HUES6 (cell line): Measurements from ENCODE around the gene RAB26.
A peak's percentile ranks its signal among the peaks of the same experiment; 100 is the strongest.
"Not testable (repeated sequence)": the region's sequence is repeated elsewhere in the genome, so short reads cannot be mapped to it uniquely, and the experiment has no call there.

Experiments used
- H3K27ac ChIP-seq: 2 replicates; pipeline ENCODE4 v1.7.0; 2013; ENCODE audit warnings: low read depth, mild to moderate bottlenecking, low read length, inconsistent platforms
- H3K27me3 ChIP-seq: 2 replicates; pipeline ENCODE4 v1.6.1; 2013; ENCODE audit warnings: low read length; ENCODE audit not compliant: control insufficient read depth, insufficient read depth
- H3K36me3 ChIP-seq: 2 replicates; pipeline ENCODE4 v1.6.1; 2013; ENCODE audit warnings: low read length; ENCODE audit not compliant: control insufficient read depth, insufficient read depth
- H3K4me1 ChIP-seq: 2 replicates; pipeline ENCODE4 v1.6.1; 2013; ENCODE audit warnings: low read length; ENCODE audit not compliant: control insufficient read depth, insufficient read depth
- H3K4me3 ChIP-seq: 2 replicates; pipeline ENCODE4 v1.5.1; 2013; ENCODE audit warnings: low read depth, low read length
- H3K9ac ChIP-seq: one replicate; pipeline ENCODE4 v1.6.1; 2013; ENCODE audit warnings: mild to moderate bottlenecking, low read length
- H3K9me3 ChIP-seq: 2 replicates; pipeline ENCODE4 v1.6.1; 2013; ENCODE audit warnings: low read depth, low read length; ENCODE audit not compliant: control insufficient read depth, insufficient read depth

The RAB26 gene

DNA sequence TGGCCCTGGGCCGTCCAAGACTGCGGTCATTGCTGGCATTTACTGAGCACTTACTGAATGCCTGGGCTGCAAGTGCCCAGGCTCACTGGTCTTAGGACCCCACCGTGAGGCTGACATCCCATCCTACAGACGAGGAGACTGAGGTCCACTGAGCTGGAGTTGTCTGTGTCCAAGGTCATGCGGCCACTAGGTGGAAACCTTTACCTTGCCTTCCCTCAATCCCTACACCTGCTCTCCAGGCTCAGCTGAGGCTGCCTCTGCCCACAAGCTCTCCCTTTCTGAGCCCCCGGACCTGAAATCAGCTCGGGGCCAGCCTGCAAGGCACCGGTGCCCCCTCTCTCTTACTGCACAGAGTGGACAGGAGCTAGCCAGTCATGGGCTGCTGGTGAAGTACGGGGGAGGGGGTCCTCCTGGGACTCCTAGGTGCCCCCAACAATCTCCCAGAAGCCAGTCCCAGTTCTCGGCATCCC is 46.5 kb downstream of the RAB26 start:
- Histone ChIP-seq H3K9me3 (no peaks in the 10 kb centered on the region), H3K4me3 (peak overlapping the region; percentile 60), H3K27ac (no peak overlapping the region), H3K4me1 (no peaks in the 10 kb centered on the region), H3K27me3 (peaks cover 53% of the 10 kb centered on the region), H3K9ac (no peak overlapping the region), H3K36me3 (no peaks in the 10 kb centered on the region)

DNA sequence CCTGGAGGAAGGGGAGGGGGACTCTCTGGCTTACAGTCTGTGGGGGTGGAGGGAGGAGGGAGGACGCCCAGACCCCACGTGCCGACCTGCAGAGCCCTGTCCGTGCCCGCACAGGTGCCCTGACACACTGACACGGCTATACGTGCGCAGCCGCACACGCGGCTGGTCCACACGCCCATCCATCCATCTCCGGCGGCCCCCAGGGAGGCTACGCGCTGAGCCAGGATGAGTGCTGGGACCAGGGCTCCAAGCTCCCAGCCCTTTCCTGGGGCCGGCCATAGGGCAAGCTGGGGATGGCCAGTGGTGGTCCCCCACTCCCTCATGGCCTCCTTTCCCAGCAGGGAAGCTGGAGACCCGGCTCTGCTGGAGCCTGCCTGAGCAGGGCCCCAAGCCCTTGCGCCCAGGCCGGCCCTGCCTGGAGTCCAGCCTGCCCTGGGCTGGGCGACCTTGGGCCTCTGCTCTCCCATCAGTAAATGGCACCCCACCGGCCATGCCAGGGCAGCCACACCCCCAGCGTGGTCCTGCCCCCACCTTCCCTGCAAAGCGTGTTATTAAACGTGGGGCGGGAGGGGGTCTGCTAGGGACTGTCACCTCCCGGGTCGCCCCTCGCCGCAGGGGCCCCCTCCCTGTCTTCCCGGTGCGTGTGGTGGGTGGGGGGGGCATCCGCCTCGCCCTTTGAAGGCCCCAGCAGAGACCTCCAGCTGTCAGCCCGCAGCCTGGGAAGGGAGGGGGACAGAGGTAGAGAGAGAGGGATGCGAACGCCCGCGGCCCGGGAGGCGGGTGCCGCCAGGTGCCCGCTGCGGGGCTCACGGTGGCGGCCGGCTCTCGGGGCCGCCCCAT is 47.1 kb downstream of the RAB26 start:
- H3K4me1 ChIP-seq = no peaks in the 10 kb centered on the region
- no peaks in the 10 kb centered on the region for H3K9me3 ChIP-seq
- peaks cover 60% of the 10 kb centered on the region for H3K27me3 ChIP-seq
- peak overlapping the region; percentile 60 for H3K4me3 ChIP-seq
- H3K9ac ChIP-seq = no peak overlapping the region
- no peak overlapping the region for H3K27ac ChIP-seq
- no peaks in the 10 kb centered on the region for H3K36me3 ChIP-seq

DNA sequence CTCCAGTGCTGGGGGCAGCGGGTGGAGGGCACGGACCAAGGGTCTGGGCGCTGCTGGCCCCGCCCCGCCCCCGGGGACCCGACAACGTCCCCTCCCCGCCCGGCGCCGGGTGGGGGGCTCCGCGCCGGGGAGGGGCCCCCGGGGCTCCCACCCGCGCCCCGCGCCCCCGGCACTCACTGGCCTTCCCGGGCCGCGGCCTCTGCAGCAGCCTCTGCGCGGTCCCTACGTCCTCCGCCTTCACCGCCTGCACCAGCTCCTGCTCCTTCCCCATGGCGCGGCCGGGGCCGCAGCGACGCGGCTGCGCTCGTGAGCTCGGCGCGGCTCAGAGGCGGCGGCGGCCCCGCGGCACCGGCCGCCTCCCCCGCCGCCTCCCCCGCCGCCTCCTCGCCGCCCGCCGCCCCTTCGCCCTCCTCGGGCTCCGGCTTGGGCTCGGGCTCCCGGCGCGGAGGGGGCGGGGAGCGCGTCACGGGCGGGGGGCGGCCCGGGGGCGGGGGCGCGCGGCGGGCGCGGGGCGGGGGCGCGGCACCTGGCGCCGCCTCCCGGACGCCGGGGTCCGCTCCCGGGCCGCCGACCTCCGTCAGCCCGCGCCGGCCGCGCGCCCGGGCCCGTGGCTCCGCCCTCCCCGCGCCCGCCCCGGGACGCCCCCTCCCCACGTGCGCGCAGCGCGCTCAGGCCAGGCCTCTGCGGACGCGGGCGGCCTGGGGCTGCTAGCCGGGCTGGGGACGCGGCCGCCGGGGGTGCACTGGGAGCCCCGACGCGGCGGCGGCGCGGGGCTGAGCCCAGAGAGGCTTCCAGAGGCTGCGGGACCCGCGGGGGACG is 47.9 kb downstream of the RAB26 start, which contains the start of gene CASKIN1:
TSS of gene CASKIN1 (minus strand) at position 444 of the 819 bp plus-strand sequence. CDS start at position 271, 173 bp downstream.
- Histone ChIP-seq H3K27ac (no peak within 1 kb of the TSS), H3K36me3 (no peaks in the 10 kb centered on the region), H3K27me3 (peaks cover 62% of the 10 kb centered on the region), H3K9me3 (no peaks in the 10 kb centered on the region), H3K4me3 (peak within 1 kb of the TSS; percentile 60), H3K4me1 (no peaks in the 10 kb centered on the region), H3K9ac (no peak within 1 kb of the TSS)

DNA sequence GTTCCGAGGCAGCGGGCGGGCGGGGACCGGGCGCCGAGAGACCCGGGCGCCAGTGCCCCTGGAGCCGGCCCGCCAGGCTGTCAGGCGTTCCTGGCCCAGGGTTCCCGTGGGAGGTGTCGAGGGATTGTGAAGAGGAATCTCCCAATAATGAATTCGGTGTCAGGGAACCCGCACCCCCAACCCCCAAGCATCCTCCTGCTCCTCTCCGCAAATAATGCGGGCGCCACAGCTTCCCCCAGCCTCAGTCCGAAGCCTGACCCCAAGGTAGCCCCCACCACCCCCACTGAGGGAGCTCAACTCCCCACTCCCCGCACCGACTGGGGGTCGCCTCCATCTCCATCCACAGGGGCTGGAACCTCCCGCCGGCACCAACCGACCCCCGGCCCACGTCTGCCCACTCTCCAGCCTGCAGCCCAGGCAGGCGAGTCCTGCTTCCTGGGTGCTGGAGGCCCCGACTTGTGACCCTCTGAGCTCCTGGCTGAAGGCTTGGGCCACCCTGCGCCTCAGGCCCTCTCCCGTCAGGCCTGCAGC is 48.6 kb downstream of the RAB26 start:
- H3K9ac ChIP-seq = no peak overlapping the region
- H3K4me1 ChIP-seq = no peaks in the 10 kb centered on the region
- H3K9me3 ChIP-seq = no peaks in the 10 kb centered on the region
- no peak overlapping the region for H3K27ac ChIP-seq
- peaks cover 62% of the 10 kb centered on the region for H3K27me3 ChIP-seq
- peak overlapping the region; percentile 47 for H3K4me3 ChIP-seq
- H3K36me3 ChIP-seq = no peaks in the 10 kb centered on the region

DNA sequence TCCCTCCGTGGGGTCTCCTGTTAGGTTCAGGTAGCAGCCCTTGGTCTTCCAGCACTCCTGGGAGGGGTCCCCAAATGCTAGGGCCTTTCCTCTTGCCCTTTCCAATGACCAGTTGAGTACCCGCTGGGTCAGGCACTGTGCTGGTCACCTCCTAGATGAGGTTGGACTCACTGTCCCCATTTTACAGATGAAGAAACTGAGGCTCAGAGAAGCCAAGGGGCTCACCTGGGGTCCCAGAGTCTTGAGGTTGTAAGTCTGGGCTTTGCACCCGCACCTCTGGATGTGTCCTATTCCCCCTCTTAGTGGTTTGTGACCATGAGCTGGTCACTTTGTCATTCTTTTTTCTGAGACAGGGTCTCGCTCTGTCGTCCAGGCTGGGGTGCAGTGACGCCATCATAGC is 49.3 kb downstream of the RAB26 start:
- no peaks in the 10 kb centered on the region for H3K36me3 ChIP-seq
- peaks cover 62% of the 10 kb centered on the region for H3K27me3 ChIP-seq
- no peaks in the 10 kb centered on the region for H3K9me3 ChIP-seq
- H3K4me3 ChIP-seq = no peak overlapping the region
- no peaks in the 10 kb centered on the region for H3K4me1 ChIP-seq
- no peak overlapping the region for H3K9ac ChIP-seq
- no peak overlapping the region for H3K27ac ChIP-seq

DNA sequence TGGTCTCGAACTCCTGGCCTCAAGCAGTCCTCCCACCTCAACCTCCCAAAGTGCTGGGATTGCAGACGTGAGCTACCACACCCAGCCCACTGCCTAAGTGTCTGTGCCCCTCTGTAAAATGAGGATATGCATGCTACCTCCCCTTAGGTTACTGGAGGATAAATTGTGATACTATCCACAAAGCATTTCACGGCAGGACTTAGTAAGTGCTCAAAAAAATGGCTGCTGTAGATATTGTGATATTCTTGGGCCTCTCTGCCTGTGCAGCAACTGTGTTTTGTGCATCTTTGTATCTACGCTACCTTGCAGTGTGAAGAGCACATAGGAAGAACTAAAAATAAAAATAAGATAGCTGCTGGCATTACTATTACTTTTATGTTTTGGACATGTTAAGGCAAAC is 49.9 kb downstream of the RAB26 start:
- Histone ChIP-seq H3K36me3 (no peaks in the 10 kb centered on the region), H3K9ac (no peak overlapping the region), H3K4me3 (no peak overlapping the region), H3K9me3 (no peaks in the 10 kb centered on the region), H3K27ac (no peak overlapping the region), H3K4me1 (no peaks in the 10 kb centered on the region), H3K27me3 (peaks cover 62% of the 10 kb centered on the region)

DNA sequence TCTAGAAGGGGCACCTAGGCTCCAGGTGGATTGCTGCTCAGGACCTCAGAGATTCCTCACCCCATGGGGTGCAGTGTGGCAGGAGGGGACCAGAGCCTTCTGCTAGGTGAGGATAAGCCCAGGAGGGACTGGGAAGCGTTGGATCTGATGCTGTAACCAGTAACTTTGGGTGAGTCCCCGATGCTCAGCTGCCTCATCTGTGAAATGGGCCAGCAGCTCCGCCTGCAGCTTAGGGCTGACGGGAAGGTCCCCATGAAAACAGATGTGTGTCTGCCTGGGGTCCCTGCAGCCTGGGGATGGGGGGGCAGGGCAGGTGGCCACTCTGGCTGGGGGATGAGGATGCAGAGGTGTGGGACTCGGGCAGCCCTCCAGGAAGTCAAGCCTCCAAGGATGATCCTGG is 50.7 kb downstream of the RAB26 start:
- no peaks in the 10 kb centered on the region for H3K36me3 ChIP-seq
- no peak overlapping the region for H3K4me3 ChIP-seq
- no peak overlapping the region for H3K9ac ChIP-seq
- no peaks in the 10 kb centered on the region for H3K4me1 ChIP-seq
- no peak overlapping the region for H3K27ac ChIP-seq
- no peaks in the 10 kb centered on the region for H3K9me3 ChIP-seq
- H3K27me3 ChIP-seq = peaks cover 59% of the 10 kb centered on the region

DNA sequence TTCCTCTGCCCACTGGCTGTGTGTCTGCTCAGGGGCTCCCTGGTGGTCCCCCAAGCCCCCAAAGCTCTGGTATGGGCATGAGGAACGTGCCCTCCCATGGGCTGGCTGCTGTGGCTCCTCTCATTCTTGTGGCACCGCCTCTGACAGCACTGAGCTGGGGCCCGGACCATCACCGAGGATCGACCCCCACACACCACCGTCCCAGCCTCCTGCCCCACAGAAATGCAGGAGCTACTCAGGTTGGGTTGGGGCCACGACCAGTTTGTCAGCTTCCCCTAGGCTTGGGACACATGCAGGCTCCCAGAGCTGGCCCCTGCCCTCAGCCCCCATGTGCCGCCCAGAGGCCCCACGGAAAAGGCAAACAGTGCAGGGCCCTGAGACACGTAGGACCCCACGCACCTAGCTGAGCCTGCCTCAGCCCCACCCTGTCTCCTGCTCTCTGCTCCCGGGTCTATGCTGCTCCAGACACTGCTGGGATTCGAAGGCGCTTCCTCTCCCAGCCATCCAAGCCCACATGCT is 51.3 kb downstream of the RAB26 start:
- Histone ChIP-seq H3K27me3 (peaks cover 53% of the 10 kb centered on the region), H3K4me1 (no peaks in the 10 kb centered on the region; the same call in 1 of the 2 replicates), H3K9me3 (no peaks in the 10 kb centered on the region), H3K4me3 (no peak overlapping the region), H3K9ac (no peak overlapping the region), H3K27ac (no peak overlapping the region), H3K36me3 (no peaks in the 10 kb centered on the region)

DNA sequence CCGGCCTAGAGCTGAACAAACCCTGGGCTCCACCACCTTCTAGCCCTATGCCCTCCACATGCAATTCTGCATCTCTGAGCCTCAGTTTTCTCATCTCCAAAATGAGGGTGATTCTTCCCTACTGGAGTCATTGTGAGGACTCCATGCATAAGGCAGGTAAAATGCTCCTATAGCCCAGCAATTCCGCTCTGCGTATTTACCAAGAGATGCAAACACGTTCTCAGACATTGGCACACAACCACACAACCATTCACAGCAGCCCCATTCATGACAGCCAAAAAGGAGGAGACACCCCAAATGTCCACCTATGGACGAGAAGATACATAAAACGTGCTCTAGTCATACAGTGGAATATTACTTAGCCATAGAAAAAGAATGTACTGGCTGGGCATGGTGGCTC is 51.9 kb downstream of the RAB26 start:
- H3K4me3 ChIP-seq = no peak overlapping the region
- no peaks in the 10 kb centered on the region for H3K9me3 ChIP-seq
- H3K27me3 ChIP-seq = peaks cover 47% of the 10 kb centered on the region
- H3K9ac ChIP-seq = no peak overlapping the region
- H3K27ac ChIP-seq = no peak overlapping the region
- H3K36me3 ChIP-seq = no peaks in the 10 kb centered on the region
- H3K4me1 ChIP-seq = no peaks in the 10 kb centered on the region; the same call in 1 of the 2 replicates

DNA sequence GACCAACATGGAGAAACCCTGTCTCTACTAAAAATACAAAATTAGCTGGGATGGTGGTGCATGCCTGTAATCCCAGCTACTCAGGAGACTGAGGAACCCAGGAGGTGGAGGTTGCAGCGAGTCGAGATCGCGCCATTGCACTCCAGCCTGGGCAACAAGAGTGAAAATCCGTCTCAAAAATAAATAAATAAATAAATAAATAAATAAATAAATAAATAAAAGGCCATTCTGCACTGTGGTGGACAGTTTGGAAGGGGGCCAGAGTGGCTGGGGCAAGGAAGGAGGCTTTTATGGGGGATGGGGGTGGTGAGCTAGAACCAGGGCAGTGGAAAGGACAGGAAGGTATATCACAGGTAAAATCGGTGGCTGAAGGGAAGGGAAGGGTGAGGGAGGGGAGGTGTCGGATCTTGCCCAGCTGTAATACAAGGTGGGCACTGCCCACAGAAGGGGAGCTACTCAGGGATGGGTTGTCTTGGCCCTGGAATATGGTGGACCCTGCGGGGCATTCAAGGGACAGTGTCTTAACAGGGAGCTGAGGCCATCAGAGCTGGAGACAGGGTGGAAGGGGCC is 54.8 kb downstream of the RAB26 start:
- Histone ChIP-seq H3K36me3 (peaks cover 16% of the 10 kb centered on the region), H3K27me3 (peaks cover 25% of the 10 kb centered on the region)
- H3K9me3 ChIP-seq, H3K4me1 ChIP-seq, H3K27ac ChIP-seq, H3K4me3 ChIP-seq, H3K9ac ChIP-seq: not testable (repeated sequence)
